ENCODE results near the gene LILRA2. TPM values are rescaled to one million over a fixed set of nuclear protein-coding genes. Genes with fewer than 3 reads are reported as not detected.

The LILRA2 gene
- total RNA-seq, 1 donor from 2014 or later, result not detected

GRCh38 chr19:54554006-54554405 lies 19.6 kb upstream of the LILRA2 start:
- no peak for DNase-seq
- ATAC-seq (ENCODE audit: low read depth), result no peak
- Mint-ChIP-seq H3K4me1 (peaks cover 15% of the 10 kb centered on the region), H3K27ac (no peak overlapping the region), H3K36me3 (ENCODE audit: low read depth) (no peaks in the 10 kb centered on the region), H3K9me3 (no peaks in the 10 kb centered on the region), H3K27me3 (peaks cover 20% of the 10 kb centered on the region), H3K4me3 (no peak overlapping the region)
- intact Hi-C loops (cut with micrococcal nuclease), result no loop called here
- POLR2A ChIA-PET, result no interaction called here
- no peak for TF ChIP-seq CTCF (IDR thresholded peaks at IDR 0.05)
- CTCF ChIA-PET, result no interaction called here

- CTCF ChIA-PET, result no interaction called here
- ATAC-seq (ENCODE audit: low read depth) (no peak), DNase-seq (no peak)
- Mint-ChIP-seq H3K27ac (no peak overlapping the region), H3K4me3 (no peak overlapping the region), H3K4me1 (peaks cover 15% of the 10 kb centered on the region), H3K36me3 (ENCODE audit: low read depth) (no peaks in the 10 kb centered on the region), H3K9me3 (no peaks in the 10 kb centered on the region), H3K27me3 (peaks cover 23% of the 10 kb centered on the region)
- POLR2A ChIA-PET, result no interaction called here
- intact Hi-C loops (cut with micrococcal nuclease), result no loop called here
- TF ChIP-seq CTCF (IDR thresholded peaks at IDR 0.05), result no peak
Measured at GRCh38 chr19:54554896-54555295, 18.7 kb upstream of the LILRA2 start.

GRCh38 chr19:54556194-54556593 lies 17.4 kb upstream of the LILRA2 start:
- Mint-ChIP-seq H3K27ac (no peak overlapping the region), H3K4me3 (no peak overlapping the region), H3K4me1 (peaks cover 13% of the 10 kb centered on the region), H3K36me3 (ENCODE audit: low read depth) (no peaks in the 10 kb centered on the region), H3K27me3 (peaks cover 23% of the 10 kb centered on the region), H3K9me3 (no peaks in the 10 kb centered on the region)
- no peak for DNase-seq
- POLR2A ChIA-PET, result no interaction called here
- no peak for TF ChIP-seq CTCF (IDR thresholded peaks at IDR 0.05)
- intact Hi-C loops (cut with micrococcal nuclease), result no loop called here
- ATAC-seq (ENCODE audit: low read depth), result no peak
- CTCF ChIA-PET, result no interaction called here

- no peaks in the 10 kb centered on the region for H3K9me3 Mint-ChIP-seq
- H3K4me1 Mint-ChIP-seq, result no peaks in the 10 kb centered on the region
- H3K27me3 Mint-ChIP-seq, result peaks cover 15% of the 10 kb centered on the region
- ChIA-PET CTCF (no interaction called here), POLR2A (no interaction called here)
- no peak overlapping the region for H3K27ac Mint-ChIP-seq
- no peak for DNase-seq
- TF ChIP-seq CTCF (IDR thresholded peaks at IDR 0.05), result no peak
- intact Hi-C loops (cut with micrococcal nuclease), result no loop called here
- no peak overlapping the region for H3K4me3 Mint-ChIP-seq
- H3K36me3 Mint-ChIP-seq (ENCODE audit: low read depth), result no peaks in the 10 kb centered on the region
- ATAC-seq (ENCODE audit: low read depth), result no peak
Measured at GRCh38 chr19:54558339-54558738, 15.3 kb upstream of the LILRA2 start.

GRCh38 chr19:54560881-54561385 lies 12.7 kb upstream of the LILRA2 start:
- DNase-seq (no peak), ATAC-seq (ENCODE audit: low read depth) (no peak)
- H3K9me3 Mint-ChIP-seq, result no peaks in the 10 kb centered on the region
- peaks cover 15% of the 10 kb centered on the region for H3K27me3 Mint-ChIP-seq
- no peak overlapping the region for H3K4me3 Mint-ChIP-seq
- CTCF ChIA-PET, result interaction anchor here (0.7 kb wide), 1 partner anchor 55 kb away, joined by 3 read pairs; no protein-coding TSS in a partner anchor
- intact Hi-C loops (cut with micrococcal nuclease), result no loop called here
- no peaks in the 10 kb centered on the region for H3K36me3 Mint-ChIP-seq (ENCODE audit: low read depth)
- no peak for TF ChIP-seq CTCF (IDR thresholded peaks at IDR 0.05)
- H3K27ac Mint-ChIP-seq, result no peak overlapping the region
- POLR2A ChIA-PET, result no interaction called here
- H3K4me1 Mint-ChIP-seq, result no peaks in the 10 kb centered on the region
